ENCODE measurements around the gene CDH11.

GRCh38 chr16:65016754-65017153 is 105.1 kb downstream of the CDH11 start:
- TF ChIP-seq CTCF (IDR thresholded peaks at IDR 0.05; ENCODE audit: low read length) = no peak
- no peak for TF ChIP-seq EZH2 (optimal IDR thresholded peaks at IDR 0.05; ENCODE audit: low read depth, low read length)
- no peak for TF ChIP-seq EZH2phosphoT487 (IDR thresholded peaks at IDR 0.05; ENCODE audit: low read length)
